ENCODE measurements around the gene MX1. TPM values are rescaled to one million over a fixed set of nuclear protein-coding genes. Genes with fewer than 3 reads are reported as not detected.

MX1 gene
- total RNA-seq, 1 experiment from 2014 or later, result 2.0 TPM

DNA sequence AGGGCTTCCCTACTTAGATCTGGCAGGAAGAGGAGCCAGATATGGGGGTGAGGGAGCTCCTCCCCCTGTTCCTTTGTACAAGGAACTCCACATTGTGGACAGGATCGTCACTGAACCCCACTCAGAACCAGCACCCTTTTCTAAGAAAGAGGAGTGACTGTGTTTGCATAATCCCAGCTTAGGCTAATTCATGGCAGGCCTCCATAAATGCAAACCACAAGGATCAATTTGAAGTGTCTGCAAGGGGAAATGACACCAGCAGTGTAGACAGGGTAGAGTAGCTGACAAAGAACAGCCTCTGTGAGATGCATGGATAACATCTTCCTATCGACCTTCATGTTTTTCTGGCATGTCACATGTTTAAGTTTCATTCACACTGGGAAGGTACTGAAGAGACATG, 11.7 kb downstream of the MX1 start:
- RAD21 ChIA-PET (ENCODE audit: low non-redundant PET in 1 of 2, low total read pairs in 2 of 2, uncharacterized antibody in 2 of 2, unreplicated experiment in 2 of 2), result no interaction called here
- intact Hi-C loops (cut with micrococcal nuclease), result no loop called here
- Histone ChIP-seq H3K9ac (ENCODE audit: low read length) (no peak overlapping the region), H3K27me3 (ENCODE audit: insufficient read depth, low read length) (no peaks in the 10 kb centered on the region), H3K4me3 (replicated peaks in 1 of 2; ENCODE audit: low read depth in 1 of 2, low read length in 2 of 2) (no peak overlapping the region), H3K9me3 (ENCODE audit: control insufficient read depth in 1 of 2, insufficient read depth in 1 of 2, low read depth in 1 of 2, low read length in 2 of 2) (peaks cover 0 to 9% of the 10 kb centered on the region in 2 experiments; a peak in 2 of 4 replicates), H3K79me2 (ENCODE audit: insufficient read depth, low read length) (no peaks in the 10 kb centered on the region), H3K4me2 (ENCODE audit: low read length) (no peak overlapping the region), H3K27ac (ENCODE audit: low read depth, low read length) (no peak overlapping the region), H2AFZ (ENCODE audit: low read depth, low read length, poor library complexity, severe bottlenecking) (no peak overlapping the region), H3K9me2 (ENCODE audit: insufficient read depth) (no peaks in the 10 kb centered on the region), H3K36me3 (ENCODE audit: control insufficient read depth in 1 of 2, insufficient read depth in 2 of 2, low read length in 2 of 2) (no peaks in the 10 kb centered on the region), H3K4me1 (ENCODE audit: control insufficient read depth in 1 of 2, insufficient read depth in 2 of 2, low read length in 2 of 2) (no peaks in the 10 kb centered on the region), H4K20me1 (ENCODE audit: insufficient read depth) (no peaks in the 10 kb centered on the region)
- CTCF ChIA-PET, result no interaction called here
- DNase-seq (ENCODE audit: low read depth, low spot score) (no peak), ATAC-seq (no peak)
- BruUV-seq (replicated peaks), result no TSS peak
- POLR2A ChIA-PET, result interaction anchor here (0.6 kb wide), 1 partner anchor 322 kb away, joined by 3 read pairs; no protein-coding TSS in a partner anchor
- TF ChIP-seq EGR1 (IDR thresholded peaks at IDR 0.05; ENCODE audit: low read depth) (no peak), SP1 (IDR thresholded peaks at IDR 0.05; ENCODE audit: low read depth) (no peak), JUND (IDR thresholded peaks at IDR 0.05) (no peak), EZH2 (IDR thresholded peaks at IDR 0.05) (no peak), ZBTB33 (IDR thresholded peaks at IDR 0.05; ENCODE audit: extremely low read depth, insufficient replicate concordance, low read length) (no peak), RAD21 (IDR thresholded peaks at IDR 0.05; ENCODE audit: low read depth) (no peak), POLR2A (IDR thresholded peaks at IDR 0.05; ENCODE audit: borderline replicate concordance, extremely low read depth, insufficient read depth, insufficient read length) (no peak), ZNF274 (IDR thresholded peaks at IDR 0.05; ENCODE audit: low read depth, low read length) (no peak), REST (IDR thresholded peaks at IDR 0.05; ENCODE audit: low read depth) (no peak), FOSL1 (IDR thresholded peaks at IDR 0.05; ENCODE audit: low read depth) (no peak), TCF7L2 (IDR thresholded peaks at IDR 0.05; ENCODE audit: borderline replicate concordance, extremely low read depth, insufficient read depth, insufficient read length) (no peak), CBX3 (IDR thresholded peaks at IDR 0.05; ENCODE audit: low read depth) (no peak), CEBPB (IDR thresholded peaks at IDR 0.05; ENCODE audit: low read depth) (no peak), SIN3A (IDR thresholded peaks at IDR 0.05; ENCODE audit: low read depth) (no peak)
- TF ChIP-seq, protein P1, sequence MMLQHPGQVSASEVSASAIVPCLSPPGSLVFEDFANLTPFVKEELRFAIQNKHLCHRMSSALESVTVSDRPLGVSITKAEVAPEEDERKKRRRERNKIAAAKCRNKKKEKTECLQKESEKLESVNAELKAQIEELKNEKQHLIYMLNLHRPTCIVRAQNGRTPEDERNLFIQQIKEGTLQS (IDR thresholded peaks at IDR 0.05), result no peak
- TF ChIP-seq, protein P2, sequence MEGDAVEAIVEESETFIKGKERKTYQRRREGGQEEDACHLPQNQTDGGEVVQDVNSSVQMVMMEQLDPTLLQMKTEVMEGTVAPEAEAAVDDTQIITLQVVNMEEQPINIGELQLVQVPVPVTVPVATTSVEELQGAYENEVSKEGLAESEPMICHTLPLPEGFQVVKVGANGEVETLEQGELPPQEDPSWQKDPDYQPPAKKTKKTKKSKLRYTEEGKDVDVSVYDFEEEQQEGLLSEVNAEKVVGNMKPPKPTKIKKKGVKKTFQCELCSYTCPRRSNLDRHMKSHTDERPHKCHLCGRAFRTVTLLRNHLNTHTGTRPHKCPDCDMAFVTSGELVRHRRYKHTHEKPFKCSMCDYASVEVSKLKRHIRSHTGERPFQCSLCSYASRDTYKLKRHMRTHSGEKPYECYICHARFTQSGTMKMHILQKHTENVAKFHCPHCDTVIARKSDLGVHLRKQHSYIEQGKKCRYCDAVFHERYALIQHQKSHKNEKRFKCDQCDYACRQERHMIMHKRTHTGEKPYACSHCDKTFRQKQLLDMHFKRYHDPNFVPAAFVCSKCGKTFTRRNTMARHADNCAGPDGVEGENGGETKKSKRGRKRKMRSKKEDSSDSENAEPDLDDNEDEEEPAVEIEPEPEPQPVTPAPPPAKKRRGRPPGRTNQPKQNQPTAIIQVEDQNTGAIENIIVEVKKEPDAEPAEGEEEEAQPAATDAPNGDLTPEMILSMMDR (IDR thresholded peaks at IDR 0.05 in 2 of 3, conservative IDR thresholded peaks at IDR 0.05 in 1 of 3; ENCODE audit: borderline replicate concordance in 1 of 3, insufficient read depth in 1 of 3, low read depth in 2 of 3, low read length in 2 of 3), result no peak
- TF ChIP-seq, protein P3, sequence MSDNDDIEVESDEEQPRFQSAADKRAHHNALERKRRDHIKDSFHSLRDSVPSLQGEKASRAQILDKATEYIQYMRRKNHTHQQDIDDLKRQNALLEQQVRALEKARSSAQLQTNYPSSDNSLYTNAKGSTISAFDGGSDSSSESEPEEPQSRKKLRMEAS (IDR thresholded peaks at IDR 0.05), result no peak
